Measurements from ENCODE around the gene LINGO1. TPM values are rescaled to one million over a fixed set of nuclear protein-coding genes. Genes with fewer than 3 reads are reported as not detected.

Gene LINGO1
- total RNA-seq, 1 donor: 1.1 TPM

- no peak overlapping the region for H3K4me3 ChIP-seq (ENCODE audit: insufficient read depth, low read length)
- H3K36me3 ChIP-seq (ENCODE audit: insufficient read depth, low read length): no peaks in the 10 kb centered on the region
- no peak overlapping the region for H3K4me2 ChIP-seq (ENCODE audit: insufficient read depth, low read length)
- no peak overlapping the region for H2AFZ ChIP-seq (ENCODE audit: low read length)
- no peak for DNase-seq (ENCODE audit: insufficient read length, low spot score, missing footprints)
- H3K27ac ChIP-seq (ENCODE audit: low read depth, low read length): no peak overlapping the region
- peaks cover 38% of the 10 kb centered on the region for H3K27me3 ChIP-seq (ENCODE audit: insufficient read depth, low read length)
- no peaks in the 10 kb centered on the region for H3K9me3 ChIP-seq (ENCODE audit: low read depth, low read length)
- no peaks in the 10 kb centered on the region for H4K20me1 ChIP-seq (ENCODE audit: insufficient read depth, low read length)
- H3K79me2 ChIP-seq (ENCODE audit: insufficient read depth, low read length): no peaks in the 10 kb centered on the region
- TF ChIP-seq, protein P1, sequence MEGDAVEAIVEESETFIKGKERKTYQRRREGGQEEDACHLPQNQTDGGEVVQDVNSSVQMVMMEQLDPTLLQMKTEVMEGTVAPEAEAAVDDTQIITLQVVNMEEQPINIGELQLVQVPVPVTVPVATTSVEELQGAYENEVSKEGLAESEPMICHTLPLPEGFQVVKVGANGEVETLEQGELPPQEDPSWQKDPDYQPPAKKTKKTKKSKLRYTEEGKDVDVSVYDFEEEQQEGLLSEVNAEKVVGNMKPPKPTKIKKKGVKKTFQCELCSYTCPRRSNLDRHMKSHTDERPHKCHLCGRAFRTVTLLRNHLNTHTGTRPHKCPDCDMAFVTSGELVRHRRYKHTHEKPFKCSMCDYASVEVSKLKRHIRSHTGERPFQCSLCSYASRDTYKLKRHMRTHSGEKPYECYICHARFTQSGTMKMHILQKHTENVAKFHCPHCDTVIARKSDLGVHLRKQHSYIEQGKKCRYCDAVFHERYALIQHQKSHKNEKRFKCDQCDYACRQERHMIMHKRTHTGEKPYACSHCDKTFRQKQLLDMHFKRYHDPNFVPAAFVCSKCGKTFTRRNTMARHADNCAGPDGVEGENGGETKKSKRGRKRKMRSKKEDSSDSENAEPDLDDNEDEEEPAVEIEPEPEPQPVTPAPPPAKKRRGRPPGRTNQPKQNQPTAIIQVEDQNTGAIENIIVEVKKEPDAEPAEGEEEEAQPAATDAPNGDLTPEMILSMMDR (IDR thresholded peaks at IDR 0.05; ENCODE audit: extremely low read depth, low read depth, low read length): no peak
- peaks cover 4% of the 10 kb centered on the region for H3K4me1 ChIP-seq (ENCODE audit: insufficient read depth, low read length)
Observed at GRCh38 chr15:77636209-77636608, 3.5 kb upstream of the LINGO1 start.

GRCh38 chr15:77634266-77634962 is 1.7 kb upstream of the LINGO1 start:
- Histone ChIP-seq H3K27ac (ENCODE audit: low read depth, low read length) (no peak overlapping the region), H3K9me3 (ENCODE audit: low read depth, low read length) (no peaks in the 10 kb centered on the region), H4K20me1 (ENCODE audit: insufficient read depth, low read length) (no peaks in the 10 kb centered on the region), H3K36me3 (ENCODE audit: insufficient read depth, low read length) (no peaks in the 10 kb centered on the region), H3K4me1 (ENCODE audit: insufficient read depth, low read length) (peaks cover 4% of the 10 kb centered on the region), H3K27me3 (ENCODE audit: insufficient read depth, low read length) (peaks cover 56% of the 10 kb centered on the region), H3K4me2 (ENCODE audit: insufficient read depth, low read length) (no peak overlapping the region), H3K4me3 (ENCODE audit: insufficient read depth, low read length) (no peak overlapping the region), H3K79me2 (ENCODE audit: insufficient read depth, low read length) (no peaks in the 10 kb centered on the region), H2AFZ (ENCODE audit: low read length) (no peak overlapping the region)
- TF ChIP-seq, protein P1 (IDR thresholded peaks at IDR 0.05; ENCODE audit: extremely low read depth, low read depth, low read length): peak; percentile 55
- DNase-seq (ENCODE audit: insufficient read length, low spot score, missing footprints): peak; percentile 96

DNA sequence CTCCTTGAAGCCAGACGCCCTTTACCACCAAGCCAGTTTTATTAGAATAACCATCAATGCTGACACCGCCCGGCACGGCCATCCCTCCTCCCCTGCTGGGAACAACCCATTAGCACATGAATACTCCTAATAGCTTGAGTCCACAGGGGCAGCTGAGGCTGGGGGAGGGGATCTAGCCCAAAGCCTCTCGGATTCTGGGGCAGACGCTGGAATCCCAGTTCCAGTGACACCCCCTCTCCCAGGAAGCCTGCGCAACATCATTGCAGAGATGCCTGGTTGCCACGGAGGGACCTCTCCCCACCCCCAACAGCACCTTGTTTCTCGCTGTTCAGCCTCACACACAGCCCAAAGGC is 1.2 kb upstream of the LINGO1 start:
- no peak for DNase-seq (ENCODE audit: insufficient read length, low spot score, missing footprints)
- H4K20me1 ChIP-seq (ENCODE audit: insufficient read depth, low read length): no peaks in the 10 kb centered on the region
- no peak overlapping the region for H3K27ac ChIP-seq (ENCODE audit: low read depth, low read length)
- no peak overlapping the region for H2AFZ ChIP-seq (ENCODE audit: low read length)
- H3K9me3 ChIP-seq (ENCODE audit: low read depth, low read length): no peaks in the 10 kb centered on the region
- H3K79me2 ChIP-seq (ENCODE audit: insufficient read depth, low read length): no peaks in the 10 kb centered on the region
- no peak overlapping the region for H3K4me3 ChIP-seq (ENCODE audit: insufficient read depth, low read length)
- peak overlapping the region; percentile 86 for H3K4me2 ChIP-seq (ENCODE audit: insufficient read depth, low read length)
- H3K36me3 ChIP-seq (ENCODE audit: insufficient read depth, low read length): no peaks in the 10 kb centered on the region
- peaks cover 4% of the 10 kb centered on the region for H3K4me1 ChIP-seq (ENCODE audit: insufficient read depth, low read length)
- peaks cover 60% of the 10 kb centered on the region for H3K27me3 ChIP-seq (ENCODE audit: insufficient read depth, low read length)
- TF ChIP-seq, protein P1 (IDR thresholded peaks at IDR 0.05; ENCODE audit: extremely low read depth, low read depth, low read length): no peak

GRCh38 chr15:77633134-77633912 is 611 bp upstream of the LINGO1 start:
- Histone ChIP-seq H3K4me2 (ENCODE audit: insufficient read depth, low read length) (peak overlapping the region; percentile 86), H3K4me1 (ENCODE audit: insufficient read depth, low read length) (peaks cover 4% of the 10 kb centered on the region), H4K20me1 (ENCODE audit: insufficient read depth, low read length) (no peaks in the 10 kb centered on the region), H3K27me3 (ENCODE audit: insufficient read depth, low read length) (peaks cover 59% of the 10 kb centered on the region), H3K9me3 (ENCODE audit: low read depth, low read length) (no peaks in the 10 kb centered on the region), H2AFZ (ENCODE audit: low read length) (peak overlapping the region; percentile 94), H3K27ac (ENCODE audit: low read depth, low read length) (no peak overlapping the region), H3K36me3 (ENCODE audit: insufficient read depth, low read length) (no peaks in the 10 kb centered on the region), H3K79me2 (ENCODE audit: insufficient read depth, low read length) (no peaks in the 10 kb centered on the region), H3K4me3 (ENCODE audit: insufficient read depth, low read length) (peak overlapping the region; percentile 70)
- peak; percentile 100 for DNase-seq (ENCODE audit: insufficient read length, low spot score, missing footprints)
- TF ChIP-seq, protein P1 (IDR thresholded peaks at IDR 0.05; ENCODE audit: extremely low read depth, low read depth, low read length): peak; percentile 99
